ENCODE data around the gene HSD17B12.

Gene HSD17B12

DNA sequence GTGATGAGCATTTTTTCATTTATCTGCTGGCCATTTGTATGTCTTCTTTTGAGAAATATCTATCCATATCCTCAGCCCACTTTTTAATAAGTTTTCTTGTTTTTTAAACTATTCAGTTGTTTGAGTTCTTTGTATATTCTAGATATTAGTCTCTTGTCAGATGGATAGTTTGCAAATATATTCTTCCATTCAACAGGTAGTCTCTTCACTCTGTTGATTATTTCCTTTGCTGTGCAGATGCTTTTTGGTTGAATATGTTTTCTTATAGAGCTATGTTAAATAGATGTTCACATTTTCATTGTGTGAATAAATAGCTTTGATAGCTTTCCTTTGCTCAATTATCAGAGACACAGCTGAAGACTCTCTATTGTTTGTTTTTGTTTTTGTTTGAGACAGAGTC lies 131.9 kb downstream of the HSD17B12 start:
- no peak for DNase-seq

DNA sequence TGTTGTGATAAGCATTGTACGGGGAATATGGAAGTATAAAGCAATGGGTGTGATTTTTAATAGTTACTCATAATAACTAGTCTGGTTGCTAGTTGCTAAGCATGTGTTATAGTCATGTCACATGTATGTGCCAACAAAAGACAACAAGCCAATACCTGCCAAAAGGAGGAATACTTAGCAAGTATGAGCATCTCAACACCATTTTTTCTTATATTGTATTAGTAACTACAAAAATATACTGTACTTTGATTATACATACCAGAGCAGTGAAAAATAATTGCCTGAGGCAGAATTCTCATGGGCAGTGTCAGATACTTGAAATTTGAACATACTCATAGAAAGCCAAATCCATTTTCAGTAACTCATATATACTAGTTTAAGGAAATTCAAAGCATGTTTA lies 137.7 kb downstream of the HSD17B12 start:
- no peak for DNase-seq

DNA sequence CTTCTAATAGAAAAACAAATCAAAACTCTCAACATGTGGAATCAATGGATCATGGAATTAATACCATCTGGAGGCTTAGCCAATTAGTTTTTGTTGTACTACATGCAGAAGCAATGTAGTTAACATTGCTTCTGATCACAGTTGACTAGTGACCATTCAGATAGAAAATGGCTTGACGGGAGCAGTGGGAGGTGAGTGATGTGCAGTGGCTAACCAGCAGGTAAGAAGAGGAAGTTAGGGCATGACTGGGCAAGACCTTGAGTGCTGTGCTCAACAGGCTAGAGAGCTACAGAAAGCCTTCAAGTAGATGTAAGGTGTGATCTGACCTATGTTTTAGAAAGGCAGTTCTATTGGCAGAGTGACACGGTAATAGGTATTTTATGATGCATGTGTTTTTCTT lies 139.4 kb downstream of the HSD17B12 start:
- no peak for DNase-seq

DNA sequence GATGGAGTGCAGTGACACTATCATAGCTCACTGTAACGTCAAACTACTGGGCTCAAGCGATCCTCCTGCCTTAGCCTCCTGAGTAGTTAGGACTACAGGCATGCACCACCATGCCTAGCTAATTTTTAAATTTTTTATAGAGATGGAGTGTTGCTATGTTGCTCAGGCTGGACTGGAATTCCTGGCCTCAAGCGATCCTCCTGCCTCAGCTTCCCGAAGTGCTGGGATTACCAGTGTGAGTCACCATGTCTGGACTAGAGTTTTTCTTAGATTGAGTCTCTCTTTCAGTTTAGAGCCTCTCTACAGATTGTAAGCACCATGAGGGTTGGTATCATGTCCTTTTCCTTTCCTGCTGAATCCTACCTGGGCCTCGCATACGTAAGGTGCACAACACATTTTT lies 142.8 kb downstream of the HSD17B12 start:
- DNase-seq = no peak

DNA sequence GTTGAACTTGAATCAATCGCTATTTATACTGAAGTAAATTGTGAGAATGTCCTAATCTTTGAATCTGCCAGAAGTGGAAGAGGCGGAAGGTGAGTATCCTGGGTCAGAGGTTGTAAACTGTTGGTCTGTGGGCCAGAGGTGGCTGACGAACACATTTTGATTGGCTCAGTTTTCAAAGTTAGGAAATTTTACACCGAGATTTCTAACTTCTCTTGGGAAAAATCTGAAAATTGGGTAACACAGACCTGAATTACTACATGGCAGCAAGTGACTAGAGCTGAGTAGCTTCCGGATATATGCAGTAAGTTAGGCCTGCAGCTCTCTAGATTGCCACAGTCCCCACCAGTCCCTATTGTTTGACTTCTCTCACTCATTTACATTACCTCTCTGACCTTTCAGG lies 143.3 kb downstream of the HSD17B12 start:
- DNase-seq = no peak

DNA sequence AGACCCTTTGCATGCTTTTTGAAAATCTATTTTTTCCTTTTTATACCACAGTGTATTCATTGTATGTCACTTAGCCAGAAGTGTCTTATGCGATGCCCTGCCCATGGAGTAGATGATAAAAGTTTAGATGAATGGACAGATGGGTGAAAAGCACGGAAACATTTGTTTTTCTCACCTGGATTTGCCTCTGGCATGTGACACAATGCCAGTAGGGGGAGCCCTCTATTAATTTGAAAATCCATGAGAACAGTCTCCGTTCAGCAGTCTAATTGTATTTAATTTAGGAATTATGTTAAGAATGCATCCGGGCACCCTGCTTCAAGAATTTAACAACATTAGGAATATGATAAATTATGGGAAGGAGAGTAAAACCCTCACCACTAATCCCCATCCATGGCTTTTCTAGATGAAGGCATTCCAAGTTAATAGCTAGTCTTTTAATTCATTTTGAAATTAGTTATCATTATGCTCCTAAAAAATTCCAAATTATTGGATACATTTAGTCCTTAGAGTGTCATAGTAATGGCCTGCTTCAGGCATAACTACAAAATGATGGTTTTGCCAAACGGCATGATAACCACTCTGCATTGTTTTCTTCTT lies 144.8 kb downstream of the HSD17B12 start:
- DNase-seq = no peak

DNA sequence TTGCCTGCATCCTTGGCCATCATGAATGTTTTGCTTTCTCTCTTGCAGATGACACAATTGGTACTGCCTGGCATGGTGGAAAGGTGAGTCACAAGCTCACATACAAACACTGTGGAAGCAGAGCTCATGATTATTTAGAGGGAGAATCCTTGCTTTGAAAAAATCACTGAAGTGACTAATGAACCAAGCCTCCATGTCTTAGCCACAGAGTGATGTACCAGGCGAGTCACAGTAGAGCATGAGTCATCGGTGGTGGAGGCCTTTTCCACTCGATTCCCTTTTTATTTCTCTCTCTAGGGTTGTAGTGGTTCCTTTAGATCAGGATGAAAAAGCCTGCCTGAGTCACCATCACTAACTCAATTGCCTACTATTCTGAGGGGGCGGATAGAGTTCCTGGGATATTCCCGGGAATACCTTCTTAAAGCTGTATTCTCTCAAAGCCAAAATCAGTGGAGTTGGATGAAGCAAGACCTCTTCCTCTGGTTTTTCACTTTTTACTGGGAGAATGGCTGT lies 150.4 kb downstream of the HSD17B12 start:
- peak; percentile 65 for DNase-seq

DNA sequence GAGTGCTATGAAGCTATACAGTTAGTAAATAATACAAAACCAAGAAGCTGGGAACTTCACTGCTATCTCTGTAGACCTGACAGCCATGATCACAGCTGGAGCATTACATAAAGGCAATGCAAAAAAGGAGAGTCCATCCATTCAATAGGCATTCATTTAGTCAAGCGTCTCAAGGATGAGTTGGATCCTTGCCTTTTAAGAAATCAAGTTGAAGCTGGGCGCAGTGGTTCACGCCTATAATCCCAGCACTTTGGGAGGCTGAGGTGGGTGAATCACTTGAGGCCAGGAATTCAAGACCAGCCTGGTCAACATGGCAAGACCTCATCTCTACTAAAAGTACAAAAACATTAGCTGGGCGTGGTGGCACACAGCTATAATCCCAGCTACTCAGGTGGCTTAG lies 152.0 kb downstream of the HSD17B12 start:
- DNase-seq = no peak

DNA sequence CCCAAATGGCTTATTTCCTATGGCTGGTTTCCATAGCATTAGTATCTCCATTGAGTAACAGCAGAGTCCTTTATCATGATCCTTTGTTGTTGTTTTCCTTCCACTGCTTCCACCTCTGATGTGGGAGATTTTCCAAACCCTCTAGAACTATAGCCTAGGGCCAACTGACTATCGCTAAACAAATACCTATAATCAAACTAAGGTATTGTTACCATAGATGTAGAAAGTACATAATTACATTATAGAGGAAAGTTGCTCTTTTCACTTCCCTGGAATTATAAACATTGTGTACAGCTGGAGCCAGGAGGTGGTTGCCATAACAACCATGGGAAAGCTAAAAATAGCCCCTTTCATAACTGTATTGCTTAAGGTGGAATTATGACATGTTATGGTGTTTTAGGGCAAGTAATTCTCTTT lies 153.1 kb downstream of the HSD17B12 start:
- no peak for DNase-seq

DNA sequence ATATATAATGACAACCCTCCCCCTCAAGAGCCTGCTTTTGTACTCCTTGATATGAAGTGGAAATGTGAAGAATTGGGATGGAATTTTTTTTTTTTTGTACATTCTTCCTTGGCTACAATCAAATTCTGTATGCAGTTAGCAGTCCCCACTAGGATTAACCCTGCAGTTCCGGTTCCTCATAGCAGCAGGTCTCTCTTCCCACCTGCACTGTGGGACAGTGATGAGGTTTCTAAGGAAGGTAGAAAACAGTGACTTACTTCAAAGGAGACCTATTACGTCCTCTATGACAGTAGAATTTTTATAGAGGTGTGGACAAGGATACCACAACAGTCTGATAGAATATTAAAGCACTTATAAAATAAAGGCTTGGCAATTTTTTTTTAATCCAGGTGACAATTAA lies 153.7 kb downstream of the HSD17B12 start:
- no peak for DNase-seq

DNA sequence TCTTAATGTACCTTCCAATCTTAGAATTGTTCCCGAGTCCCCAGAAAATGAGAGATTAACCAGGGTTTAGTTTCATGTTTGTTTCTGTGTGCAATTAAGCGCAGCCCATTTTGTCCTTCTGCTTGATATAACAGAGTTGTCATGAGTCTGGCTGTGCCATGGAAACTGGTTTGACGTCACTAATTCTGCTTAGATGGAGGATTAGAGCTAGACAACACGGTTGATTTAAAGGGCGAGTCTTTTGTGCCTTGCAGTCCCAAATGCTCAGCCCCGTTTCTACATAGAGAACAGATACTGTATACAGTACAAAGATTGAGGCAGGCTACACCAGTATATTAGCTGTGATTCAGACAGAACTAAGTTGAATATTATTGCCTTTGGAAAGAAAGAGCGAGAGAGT lies 154.6 kb downstream of the HSD17B12 start:
- no peak for DNase-seq

DNA sequence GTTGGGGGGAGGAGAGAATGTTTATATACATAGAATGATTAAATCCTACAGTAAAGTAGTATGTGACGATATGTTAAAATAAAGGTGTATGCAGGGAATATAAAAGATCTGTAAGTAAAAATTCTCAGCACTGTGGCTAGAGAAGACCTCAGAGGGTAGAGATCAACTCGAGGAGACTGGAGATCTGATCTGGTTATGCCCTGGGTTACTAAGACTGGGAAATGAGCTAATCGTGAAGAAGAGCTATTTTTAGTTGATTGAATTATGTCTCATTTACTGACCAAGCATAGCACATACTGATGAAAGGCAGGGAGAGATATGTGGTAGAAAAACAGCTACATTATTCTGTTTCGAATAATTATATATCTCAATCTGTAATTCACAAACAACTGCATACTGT lies 157.3 kb downstream of the HSD17B12 start:
- no peak for DNase-seq

DNA sequence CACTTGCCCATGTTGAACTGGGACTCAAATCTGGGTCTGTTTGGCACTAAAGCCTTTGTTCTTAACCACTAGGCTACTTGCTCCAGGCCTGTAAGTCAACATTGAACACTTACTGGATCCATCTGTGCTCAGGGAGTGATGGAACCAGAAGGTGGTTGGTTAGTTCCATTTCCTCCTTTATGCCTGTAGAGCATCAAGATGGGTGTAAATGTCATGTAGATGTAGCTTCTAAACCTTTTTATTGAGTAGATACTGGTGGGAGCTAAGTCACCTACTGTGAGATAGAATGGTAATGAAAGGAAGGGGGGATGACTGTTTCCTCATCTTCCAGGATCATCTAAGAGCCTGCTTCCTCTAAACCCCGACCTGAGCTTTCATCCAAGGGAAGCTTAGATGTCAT lies 161.5 kb downstream of the HSD17B12 start:
- no peak for DNase-seq

DNA sequence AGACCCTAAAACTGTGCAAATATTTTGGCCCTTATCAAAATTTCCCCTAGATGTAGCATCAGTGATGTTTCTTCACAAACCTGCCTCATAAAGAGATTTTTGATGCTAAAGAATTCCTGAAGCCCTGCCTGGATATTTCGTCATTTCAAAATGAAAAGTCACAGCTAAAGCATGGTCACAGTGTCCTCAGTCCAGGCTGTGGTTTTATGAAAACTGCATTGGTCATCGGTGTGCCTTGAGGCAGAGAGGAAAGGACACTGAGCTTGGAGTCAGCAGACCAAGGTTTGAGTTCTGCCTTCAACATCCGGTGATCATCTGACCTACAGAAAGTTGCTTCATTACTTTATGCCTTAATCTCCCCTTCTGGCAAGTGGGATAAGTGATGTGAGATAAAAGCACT lies 165.3 kb downstream of the HSD17B12 start:
- no peak for DNase-seq

DNA sequence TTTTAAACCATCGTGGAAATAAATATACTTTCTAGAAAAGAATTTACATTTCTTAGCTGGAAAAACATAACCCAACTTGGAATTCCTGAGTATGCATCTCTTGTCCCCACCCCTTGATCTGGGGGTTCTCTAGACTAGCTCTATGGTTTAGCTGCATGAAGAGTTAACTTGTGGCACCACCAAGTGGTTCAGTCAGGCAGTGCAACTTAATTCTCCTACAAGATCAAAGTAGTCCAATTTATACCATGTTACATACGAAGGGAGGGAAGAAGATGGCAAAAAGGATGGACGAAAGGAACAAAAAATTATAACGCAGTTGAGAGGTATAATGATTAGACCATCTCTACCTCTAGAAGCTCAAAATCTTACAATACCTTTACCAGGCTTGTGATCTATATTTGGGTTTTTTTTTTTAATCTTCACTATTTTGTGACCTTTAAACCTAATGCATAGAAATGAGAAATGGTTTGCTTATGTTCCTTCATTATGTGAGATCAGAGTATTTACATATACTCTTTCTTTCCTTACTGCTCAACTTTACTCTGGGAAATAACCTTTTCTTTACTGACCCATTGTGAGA lies 171.6 kb downstream of the HSD17B12 start:
- peak; percentile 68 for DNase-seq

DNA sequence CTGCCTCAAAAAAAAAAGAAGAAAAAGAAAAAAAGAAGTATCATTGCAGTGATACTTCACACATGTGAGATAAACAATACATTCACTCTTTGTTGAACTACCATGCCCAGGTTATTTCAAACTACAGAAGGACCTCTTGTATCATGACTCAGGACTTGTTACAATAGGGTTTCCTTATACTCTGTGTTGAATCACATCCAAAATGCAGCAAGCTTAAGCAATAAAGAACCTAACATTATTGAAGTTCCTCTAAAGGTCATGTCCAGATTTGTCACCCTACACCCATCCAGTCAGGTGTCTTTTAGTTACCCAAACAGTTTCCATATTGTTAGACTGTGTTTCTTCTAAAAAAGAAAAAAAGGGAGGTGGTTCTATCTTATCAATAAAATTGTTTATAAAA lies 173.2 kb downstream of the HSD17B12 start:
- no peak for DNase-seq

DNA sequence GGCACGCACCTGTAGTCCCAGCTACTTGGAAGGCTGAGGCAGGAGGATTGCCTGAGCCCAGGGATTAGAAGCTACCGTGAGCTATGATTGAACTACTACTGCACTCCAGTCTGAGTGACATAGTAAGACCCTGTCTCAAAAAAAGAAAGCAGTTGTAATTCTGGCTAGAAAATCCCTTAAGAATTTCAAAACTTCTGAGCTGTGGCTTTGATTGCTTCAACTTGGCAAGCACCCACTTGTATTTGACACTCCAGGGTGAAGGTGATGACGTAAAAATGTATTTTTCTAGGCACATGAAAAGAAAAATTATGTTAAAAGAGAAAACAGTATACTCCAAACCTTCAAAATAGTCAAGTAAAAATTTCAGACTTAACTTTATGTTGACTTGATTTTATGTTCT lies 176.5 kb downstream of the HSD17B12 start:
- DNase-seq = no peak

DNA sequence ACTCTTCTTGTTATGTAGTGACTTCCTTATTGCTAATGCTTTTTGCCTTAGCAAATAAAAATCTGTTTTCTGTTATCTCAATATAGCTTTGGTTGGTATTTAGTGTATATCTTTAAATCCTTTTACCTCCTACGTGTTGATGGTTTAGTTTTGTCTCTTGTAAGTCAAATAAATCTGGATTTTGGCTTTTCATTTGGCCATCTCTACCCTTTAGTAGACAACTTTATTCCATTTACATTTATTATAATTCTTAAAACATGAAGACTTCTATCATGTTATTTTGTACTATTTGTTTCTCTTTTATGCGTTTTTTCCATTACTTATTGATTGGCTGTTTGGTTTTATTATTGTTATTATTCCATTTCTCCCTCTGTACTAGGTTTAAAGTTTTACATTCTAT lies 180.6 kb downstream of the HSD17B12 start:
- no peak for DNase-seq

DNA sequence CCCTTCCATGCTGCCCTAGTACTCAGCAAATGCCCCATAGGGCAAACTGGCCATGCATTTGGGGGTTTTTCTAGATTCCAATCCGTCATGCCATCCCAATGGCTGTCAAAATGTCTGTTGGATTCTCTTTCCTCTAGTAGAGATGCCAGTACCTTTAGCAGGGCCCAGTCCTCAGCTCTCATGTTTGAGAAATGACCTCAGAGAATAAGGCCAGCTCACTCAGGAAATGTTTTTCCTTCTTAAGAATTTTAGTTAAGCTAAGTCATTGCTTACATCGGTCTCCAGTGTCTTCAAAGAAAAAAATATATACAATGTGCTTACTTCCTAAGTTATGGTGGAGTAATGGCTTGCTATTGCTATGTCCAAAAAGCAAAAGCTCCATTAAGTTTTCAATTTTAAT lies 186.0 kb downstream of the HSD17B12 start:
- DNase-seq = no peak

DNA sequence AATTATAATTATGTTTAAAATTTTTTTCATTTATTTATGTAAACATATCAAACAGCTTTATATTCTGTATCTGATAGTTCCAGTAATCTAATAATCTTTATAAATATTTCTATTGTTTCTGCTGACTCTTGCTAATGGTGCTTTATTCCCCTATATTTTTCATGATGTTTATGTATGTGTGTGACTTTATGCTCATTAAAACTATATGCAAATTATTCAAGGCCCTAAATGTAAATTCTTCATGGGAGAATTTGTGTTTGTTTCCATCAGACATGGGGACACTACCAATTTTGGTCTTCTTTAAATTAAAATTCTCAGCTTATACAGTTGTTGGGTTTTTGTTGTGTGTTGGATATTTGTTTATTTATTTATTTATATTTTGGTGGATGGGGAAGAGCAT lies 186.4 kb downstream of the HSD17B12 start:
- no peak for DNase-seq

DNA sequence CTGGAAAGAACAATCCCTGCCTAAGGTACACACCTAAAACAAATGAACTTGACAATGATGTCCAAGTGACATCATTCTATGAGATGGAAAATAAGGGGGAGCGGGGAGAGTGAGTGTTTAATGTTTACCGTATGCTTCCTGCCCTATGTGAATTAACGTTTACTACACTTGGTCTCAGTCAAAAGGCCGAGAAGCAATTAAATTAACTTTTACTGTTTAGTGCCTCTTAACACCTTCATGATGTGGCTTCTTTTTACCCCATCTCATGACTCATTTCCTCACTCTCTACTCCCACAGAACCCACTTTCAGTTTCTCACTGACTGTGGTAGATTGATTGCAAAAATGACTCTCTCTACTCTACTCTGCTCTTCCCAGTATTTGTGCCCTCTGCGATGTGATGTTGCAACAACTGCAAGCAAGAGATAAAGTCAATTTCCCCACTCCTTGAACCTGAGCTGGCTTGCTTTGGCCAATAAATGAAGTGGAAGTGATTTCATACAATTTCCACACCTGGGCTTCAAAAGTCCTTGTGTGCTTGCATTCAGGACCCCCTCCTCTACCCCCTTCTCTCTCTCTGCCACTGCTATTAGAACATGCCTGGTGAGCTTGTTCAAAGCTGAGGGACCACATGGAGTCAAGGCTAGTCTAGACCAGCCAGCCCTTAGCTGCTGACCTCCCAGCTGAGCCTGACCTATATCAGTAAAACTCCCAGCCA lies 188.5 kb downstream of the HSD17B12 start:
- peak; percentile 31 for DNase-seq

DNA sequence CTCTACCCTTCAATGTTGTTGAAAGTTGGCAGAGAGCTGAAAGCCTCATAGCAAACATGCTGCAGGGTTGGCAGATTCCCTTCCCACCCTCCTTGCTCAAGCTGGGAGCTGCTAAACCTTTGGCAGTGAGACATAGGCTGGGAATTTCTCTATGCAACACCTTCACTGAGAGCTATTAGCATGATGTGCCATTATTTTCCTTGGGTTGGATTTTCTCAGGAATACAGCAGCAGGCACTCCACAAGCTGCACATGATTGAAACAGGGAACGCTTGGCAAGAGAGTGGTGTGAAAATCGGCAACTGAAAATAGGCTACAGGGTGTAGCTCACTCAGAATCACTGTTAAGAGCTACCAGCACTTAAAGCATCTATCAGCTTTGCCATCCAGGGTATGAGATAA lies 190.5 kb downstream of the HSD17B12 start:
- DNase-seq = no peak

DNA sequence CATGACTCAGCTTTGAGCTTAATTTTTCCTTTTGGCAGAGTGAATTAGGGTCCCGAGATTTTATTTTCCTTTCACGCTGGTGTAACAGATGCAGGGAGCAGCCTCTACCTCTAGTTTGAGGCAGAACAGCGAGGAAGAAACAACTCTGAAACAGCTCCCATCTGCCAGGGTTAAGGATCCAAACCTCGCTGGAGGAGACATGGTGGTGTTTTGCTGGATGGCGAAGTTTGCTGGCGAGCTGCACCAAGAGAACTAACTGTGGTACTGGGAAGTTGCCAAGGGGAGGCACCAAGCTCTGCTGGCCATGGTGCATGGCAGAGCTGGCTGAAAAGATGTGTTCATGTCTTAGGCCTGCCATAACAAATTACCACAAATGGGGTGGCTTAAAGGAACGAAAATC lies 192.5 kb downstream of the HSD17B12 start:
- DNase-seq = no peak

DNA sequence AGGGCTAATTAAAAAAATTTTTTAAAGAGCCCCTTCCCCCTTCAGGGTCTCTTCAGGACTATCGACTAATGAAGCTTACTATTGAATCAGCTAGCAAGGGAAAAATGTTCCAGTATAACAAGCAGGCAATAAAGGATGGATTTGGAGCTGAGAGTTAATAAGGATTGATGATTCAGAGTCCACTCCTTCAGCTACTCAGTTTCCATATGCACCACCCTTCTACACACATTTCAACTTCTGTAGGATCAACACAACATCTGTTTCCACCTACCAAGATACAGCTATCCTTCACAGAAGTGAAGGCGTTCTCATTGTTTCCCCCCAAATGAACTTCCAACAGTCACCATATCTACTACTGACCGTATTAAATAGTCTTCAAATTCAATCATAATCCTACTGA lies 193.5 kb downstream of the HSD17B12 start:
- DNase-seq = no peak

DNA sequence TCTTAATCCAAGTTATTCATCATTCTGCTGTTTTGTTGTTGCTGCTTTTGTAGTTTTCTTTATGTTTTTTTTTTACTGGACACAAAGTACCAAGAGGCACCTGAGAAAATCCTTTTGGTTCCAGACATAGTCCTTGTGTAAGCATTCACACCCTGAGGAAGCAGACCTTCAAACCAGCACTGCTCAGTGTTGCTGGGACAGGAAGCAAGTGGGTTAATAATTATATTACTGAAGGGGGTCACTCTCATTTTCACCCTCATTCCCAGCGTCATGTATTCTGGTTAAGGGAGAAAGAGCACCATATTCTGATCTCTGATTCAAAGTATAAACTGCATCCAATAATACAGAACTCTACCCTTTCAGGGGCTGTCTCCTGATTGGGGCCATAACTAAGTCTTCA lies 194.2 kb downstream of the HSD17B12 start:
- DNase-seq = no peak

All from activated naive CD4-positive, alpha-beta T cell treated with anti-CD3 and anti-CD28 coated beads, Interleukin-2, amount 50 U/mL, for 16 hours (primary cell).